IPS-15b (cell line): ENCODE results near the gene PI16.
"Not testable (repeated sequence)": the region's sequence is repeated elsewhere in the genome, so short reads cannot be mapped to it uniquely, and the experiment has no call there.

Experiments used
- H3K27me3 ChIP-seq: one replicate; pipeline ENCODE4 v1.6.1; 2013; ENCODE audit warnings: low read length; ENCODE audit not compliant: control insufficient read depth, insufficient read depth
- H3K36me3 ChIP-seq: one replicate; pipeline ENCODE4 v1.6.1; 2013; ENCODE audit warnings: low read length; ENCODE audit not compliant: control insufficient read depth, insufficient read depth
- H3K4me1 ChIP-seq: one replicate; pipeline ENCODE4 v1.6.1; 2013; ENCODE audit warnings: mild to moderate bottlenecking, low read length; ENCODE audit not compliant: control insufficient read depth, insufficient read depth
- H3K4me3 ChIP-seq: one replicate; pipeline ENCODE4 v1.5.1; 2013; ENCODE audit warnings: low read depth, low read length
- H3K9ac ChIP-seq: one replicate; pipeline ENCODE4 v1.6.1; 2013; ENCODE audit warnings: low read depth, mild to moderate bottlenecking, low read length
- H3K9me3 ChIP-seq: one replicate; pipeline ENCODE4 v1.6.1; 2013; ENCODE audit warnings: mild to moderate bottlenecking, low read length; ENCODE audit not compliant: control insufficient read depth, insufficient read depth

PI16 gene

DNA sequence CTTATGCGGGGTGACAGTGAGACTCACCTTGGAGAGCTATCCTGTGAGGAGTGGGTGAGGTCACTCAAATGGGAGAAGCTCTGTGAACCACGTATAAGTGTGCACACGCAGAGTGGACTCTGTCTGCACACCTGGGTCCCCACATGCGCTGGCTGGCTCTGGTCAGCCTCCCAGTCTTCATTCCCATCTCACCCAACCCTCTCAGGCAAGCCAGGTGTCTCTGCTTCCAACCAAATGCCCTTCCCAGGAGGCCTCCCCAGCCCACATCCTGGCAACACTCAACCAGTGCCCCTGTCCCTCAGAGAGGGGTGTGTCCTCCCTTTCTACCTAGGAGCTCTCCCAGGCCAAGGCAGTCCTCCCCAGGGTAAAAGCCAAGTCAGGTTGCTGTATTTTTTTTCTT, 8.0 kb upstream of the PI16 start:
- Histone ChIP-seq H3K9ac (no peak overlapping the region), H3K36me3 (no peaks in the 10 kb centered on the region), H3K9me3 (no peaks in the 10 kb centered on the region), H3K27me3 (no peaks in the 10 kb centered on the region), H3K4me1 (peaks cover 9% of the 10 kb centered on the region), H3K4me3 (no peak overlapping the region)

DNA sequence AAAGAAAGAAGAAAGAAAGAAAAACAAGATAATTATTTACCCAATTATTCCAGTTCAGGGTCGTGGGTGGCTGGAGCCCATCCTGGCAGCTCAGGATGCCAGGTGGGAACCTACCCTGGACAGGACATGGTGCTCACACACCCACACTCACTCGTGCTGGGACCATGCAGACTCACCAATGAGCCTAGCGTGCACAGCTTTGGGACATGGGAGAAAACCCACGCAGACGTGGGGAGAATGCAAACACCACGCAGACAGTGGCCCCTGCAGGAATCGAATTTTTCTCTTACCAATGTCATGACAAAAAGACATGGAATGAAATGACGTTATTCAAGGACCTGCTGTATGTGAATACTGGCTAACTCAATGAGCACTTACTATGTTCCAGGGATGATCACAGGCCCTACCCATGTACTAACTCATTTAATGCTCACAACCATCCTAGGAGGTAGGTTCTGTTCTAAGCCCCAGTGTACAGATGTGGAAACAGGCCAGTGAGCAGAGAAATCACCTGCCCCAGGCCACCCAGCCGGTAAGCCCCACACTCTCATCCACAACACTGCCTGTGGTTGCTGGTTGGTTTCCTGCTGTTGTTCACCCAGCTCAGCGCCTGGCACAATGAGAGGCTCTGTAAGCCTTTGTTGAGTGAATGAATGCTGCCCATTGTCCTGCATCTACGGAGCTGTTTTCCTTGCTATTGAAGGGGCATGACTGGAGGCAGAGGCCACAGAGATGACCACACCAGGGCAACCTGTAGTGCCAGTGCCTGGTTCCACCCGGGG, 6.8 kb upstream of the PI16 start:
- no peaks in the 10 kb centered on the region for H3K9me3 ChIP-seq
- H3K36me3 ChIP-seq = no peaks in the 10 kb centered on the region
- no peak overlapping the region for H3K4me3 ChIP-seq
- no peaks in the 10 kb centered on the region for H3K27me3 ChIP-seq
- peaks cover 9% of the 10 kb centered on the region for H3K4me1 ChIP-seq
- no peak overlapping the region for H3K9ac ChIP-seq

GRCh38 chr6:36949076-36949475, 5.5 kb upstream of the PI16 start:
- H3K4me1 ChIP-seq, H3K27me3 ChIP-seq, H3K9me3 ChIP-seq, H3K4me3 ChIP-seq, H3K36me3 ChIP-seq, H3K9ac ChIP-seq: not testable (repeated sequence)

GRCh38 chr6:36949636-36950035, 4.9 kb upstream of the PI16 start:
- Histone ChIP-seq H3K9ac (no peak overlapping the region), H3K36me3 (no peaks in the 10 kb centered on the region), H3K27me3 (no peaks in the 10 kb centered on the region), H3K9me3 (no peaks in the 10 kb centered on the region), H3K4me3 (no peak overlapping the region), H3K4me1 (peaks cover 9% of the 10 kb centered on the region)

DNA sequence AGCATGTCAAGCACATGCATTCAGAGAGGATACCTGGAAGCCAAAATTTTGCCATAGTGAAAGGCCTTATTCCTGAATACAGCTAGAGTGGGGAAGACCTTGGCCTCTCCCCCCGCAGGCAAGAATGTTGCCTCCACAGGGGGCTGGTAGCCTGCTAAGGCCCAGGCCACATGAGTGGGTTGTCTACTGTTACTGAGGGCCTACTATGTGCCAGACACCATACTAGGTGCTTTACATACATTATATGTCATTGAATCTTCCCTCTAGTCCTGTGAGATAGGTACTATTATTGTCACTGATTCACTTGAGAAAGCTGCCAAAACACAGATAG, 642 bp upstream of the PI16 start:
- Histone ChIP-seq H3K27me3 (no peaks in the 10 kb centered on the region), H3K4me1 (peaks cover 9% of the 10 kb centered on the region), H3K9ac (no peak overlapping the region)

DNA sequence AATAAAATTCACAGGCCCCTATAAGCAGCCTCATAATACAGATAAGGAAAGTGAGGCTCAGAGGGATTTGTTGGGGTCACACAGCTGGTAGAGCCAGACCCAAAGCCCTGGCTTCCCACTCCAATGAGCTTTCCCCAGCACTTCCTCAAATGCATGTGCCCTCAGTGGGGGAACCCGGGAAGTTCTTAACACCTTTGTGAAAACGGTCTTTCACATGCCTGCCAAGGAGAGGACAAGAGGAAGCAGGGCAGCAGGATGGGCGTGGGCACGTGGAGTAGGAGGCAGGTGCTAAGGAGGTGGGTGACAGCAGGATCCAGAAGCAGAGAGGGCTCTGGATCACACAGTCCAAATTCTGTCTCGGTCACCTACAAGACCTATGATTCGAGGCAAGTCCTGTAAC, 598 bp downstream of the PI16 start:
- H3K9me3 ChIP-seq = no peaks in the 10 kb centered on the region
- H3K9ac ChIP-seq = no peak overlapping the region

More for the DNA sequence above, 642 bp upstream of the PI16 start:
- no peak overlapping the region for H3K4me3 ChIP-seq
- no peaks in the 10 kb centered on the region for H3K9me3 ChIP-seq
- no peaks in the 10 kb centered on the region for H3K36me3 ChIP-seq

GRCh38 chr6:36955671-36956445, 1.3 kb downstream of the PI16 start:
- H3K4me1 ChIP-seq = no peaks in the 10 kb centered on the region
- H3K9me3 ChIP-seq = no peaks in the 10 kb centered on the region
- H3K36me3 ChIP-seq = no peaks in the 10 kb centered on the region
- H3K27me3 ChIP-seq = no peaks in the 10 kb centered on the region
- H3K9ac ChIP-seq = no peak overlapping the region
- no peak overlapping the region for H3K4me3 ChIP-seq

More for the DNA sequence above, 598 bp downstream of the PI16 start:
- Histone ChIP-seq H3K27me3 (no peaks in the 10 kb centered on the region), H3K4me1 (peaks cover under 1% of the 10 kb centered on the region), H3K36me3 (no peaks in the 10 kb centered on the region), H3K4me3 (no peak overlapping the region)

DNA sequence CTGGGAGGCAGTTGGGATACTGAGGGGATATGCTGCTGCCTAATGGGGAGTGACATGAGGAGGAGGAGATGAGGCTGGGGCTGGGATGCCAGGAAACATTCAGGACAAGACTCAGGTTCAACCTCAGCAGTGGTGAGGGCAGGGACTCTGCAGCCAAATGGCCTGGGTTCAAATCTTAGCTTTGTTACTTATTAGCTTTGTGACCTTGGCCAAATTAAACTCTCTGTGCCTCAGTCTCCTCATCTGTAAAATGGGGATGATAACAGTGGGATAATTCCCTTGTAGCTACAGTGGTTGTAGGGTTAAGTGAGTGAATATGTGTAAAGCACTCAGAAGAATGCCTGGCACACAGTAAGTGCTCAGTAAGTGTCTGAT, 1.9 kb downstream of the PI16 start:
- Histone ChIP-seq H3K27me3 (no peaks in the 10 kb centered on the region), H3K9me3 (no peaks in the 10 kb centered on the region), H3K36me3 (no peaks in the 10 kb centered on the region), H3K4me3 (no peak overlapping the region), H3K9ac (no peak overlapping the region), H3K4me1 (no peaks in the 10 kb centered on the region)

GRCh38 chr6:36957773-36958271, 3.3 kb downstream of the PI16 start:
- H3K27me3 ChIP-seq = no peaks in the 10 kb centered on the region

DNA sequence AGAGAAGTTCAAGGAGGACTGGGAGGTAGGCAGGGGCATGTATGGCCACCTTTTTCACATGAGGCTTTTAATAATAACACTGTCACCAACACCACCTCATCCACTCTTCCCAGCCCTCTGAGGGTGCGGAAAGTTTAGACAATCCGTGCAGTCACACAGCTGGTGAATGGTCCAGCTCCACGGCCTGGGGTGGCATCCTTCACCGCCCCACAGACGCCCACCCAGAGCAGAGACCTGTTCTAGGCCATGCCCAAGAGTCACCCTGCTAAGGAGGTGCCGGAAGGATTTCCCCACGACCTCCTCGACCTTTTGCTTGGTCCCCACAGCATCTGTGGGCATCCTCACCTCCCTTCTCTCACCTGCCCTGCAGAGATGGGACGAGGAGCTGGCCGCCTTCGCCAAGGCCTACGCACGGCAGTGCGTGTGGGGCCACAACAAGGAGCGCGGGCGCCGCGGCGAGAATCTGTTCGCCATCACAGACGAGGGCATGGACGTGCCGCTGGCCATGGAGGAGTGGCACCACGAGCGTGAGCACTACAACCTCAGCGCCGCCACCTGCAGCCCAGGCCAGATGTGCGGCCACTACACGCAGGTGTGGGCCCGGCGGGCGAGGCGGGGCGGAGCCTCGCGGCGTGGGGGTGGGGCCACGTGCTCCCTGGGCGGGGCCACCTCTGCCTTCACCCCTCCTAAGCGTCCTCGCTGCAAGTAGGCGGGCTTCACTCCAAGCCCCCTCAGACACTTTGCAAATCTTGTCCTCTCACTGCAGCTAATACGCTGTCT, 4.4 kb downstream of the PI16 start:
- Histone ChIP-seq H3K9ac (no peak overlapping the region), H3K36me3 (no peaks in the 10 kb centered on the region), H3K27me3 (no peaks in the 10 kb centered on the region), H3K4me1 (peaks cover 2% of the 10 kb centered on the region), H3K9me3 (no peaks in the 10 kb centered on the region), H3K4me3 (no peak overlapping the region)

More at GRCh38 chr6:36957773-36958271, 3.3 kb downstream of the PI16 start:
- Histone ChIP-seq H3K36me3 (no peaks in the 10 kb centered on the region), H3K4me1 (no peaks in the 10 kb centered on the region), H3K9me3 (no peaks in the 10 kb centered on the region), H3K4me3 (no peak overlapping the region), H3K9ac (no peak overlapping the region)

DNA sequence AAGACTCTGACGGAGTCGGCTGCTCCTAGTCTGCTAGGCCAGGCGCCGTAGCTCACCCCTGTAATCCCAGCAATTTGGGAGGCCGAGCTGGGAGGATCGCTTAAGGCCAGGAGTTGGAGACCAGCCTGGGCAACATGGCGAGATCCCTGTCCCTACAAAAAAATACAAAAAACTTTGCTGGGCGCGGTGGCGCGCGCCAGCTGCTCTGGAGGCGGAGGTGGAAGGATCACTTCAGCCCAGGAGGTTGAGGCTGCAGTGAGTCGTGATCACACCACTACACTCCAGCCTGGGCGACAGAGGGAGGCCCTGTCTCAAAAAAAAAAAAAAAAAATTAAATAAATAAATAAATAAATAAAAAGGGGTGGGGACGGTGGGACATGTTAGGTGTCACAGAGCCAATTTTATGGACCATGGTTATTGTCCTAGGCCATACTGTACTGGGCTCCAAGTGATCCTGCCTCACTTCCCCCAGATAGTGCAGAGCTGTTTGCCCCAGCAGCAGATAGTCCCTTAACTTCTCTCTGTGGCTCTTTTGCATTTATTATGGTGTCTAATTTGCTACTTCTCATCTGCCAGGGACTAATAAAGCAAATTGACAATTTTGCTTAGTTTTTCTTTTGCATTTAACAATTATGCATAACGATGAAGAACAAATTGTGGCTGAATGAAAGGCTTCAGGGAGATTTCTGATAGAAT, 5.2 kb downstream of the PI16 start:
- Histone ChIP-seq H3K4me3 (no peak overlapping the region), H3K27me3 (no peaks in the 10 kb centered on the region), H3K4me1 (peaks cover 2% of the 10 kb centered on the region), H3K36me3 (no peaks in the 10 kb centered on the region), H3K9ac (no peak overlapping the region), H3K9me3 (no peaks in the 10 kb centered on the region)
